HCT116 (cell line): ENCODE data around the gene CMIP. TPM values are rescaled to one million over a fixed set of nuclear protein-coding genes. Genes with fewer than 3 reads are reported as not detected.

Source experiments
- ATAC-seq: fragments of 200-7000 bp; cut with Tn5 transposase; 2 replicates; pipeline ENCODE4 v1.9.1; 2020; ENCODE audit warnings: mild to moderate bottlenecking, moderate library complexity
- BruUV-seq: library from RNA; stranded (reverse); fragments of 400-500 nt; replicated peaks from 2 replicates; lab custom pipeline; 2021; lab: Mats Ljungman, UMichigan
- CTCF ChIA-PET: fragments of 300-600 bp; sonication (Branson Sonifier 250); formaldehyde crosslinking; loops from one replicate; lab custom pipeline; 2021; ENCODE audit warnings: antibody characterized with exemption; lab: Charles Lee
- POLR2A ChIA-PET: fragments of 300-600, 350-600 bp; sonication (Branson Sonifier 250); formaldehyde crosslinking; loops from one replicate; lab custom pipeline; 2021; ENCODE audit warnings: antibody characterized with exemption; lab: Charles Lee
- RAD21 ChIA-PET, 2 experiments: fragments of 300-600 bp; sonication (Branson Sonifier 250); formaldehyde crosslinking; loops; one replicate each; lab custom pipeline; 2023; ENCODE audit warnings: low total read pairs in 2 of 2; ENCODE audit not compliant: uncharacterized antibody in 2 of 2, unreplicated experiment in 2 of 2, low non-redundant PET in 1 of 2; lab: Charles Lee
- DNase-seq: peaks from one replicate; pipeline ENCODE4 v3.0.0-alpha.2; 2010; ENCODE audit warnings: low read depth, low spot score
- H2AFZ ChIP-seq: fragments of 200-600 bp; shearing (Covaris generic), sonication (generic); 2 replicates; pipeline ENCODE4 v1.6.1; 2017; ENCODE audit warnings: low read depth, mixed run types, mixed read lengths, antibody characterized with exemption, low read length; ENCODE audit not compliant: poor library complexity, severe bottlenecking
- H3K27ac ChIP-seq: 2 replicates; pipeline ENCODE4 v1.5.1; 2012; ENCODE audit warnings: low read depth, low read length
- H3K27me3 ChIP-seq: fragments of 200-600 bp; sonication (generic); 2 replicates; pipeline ENCODE4 v1.6.1; 2016; ENCODE audit warnings: mixed run types, low read length, mixed read lengths; ENCODE audit not compliant: insufficient read depth
- H3K36me3 ChIP-seq, 2 experiments: fragments of 200-500 bp in 1 of 2; fragments of 200-600 bp in 1 of 2; sonication (Bioruptor generic) in 1 of 2; sonication (generic) in 1 of 2; 2 replicates each; pipeline versions ENCODE4 v1.5.1 to v1.6.1; 2014 to 2016; ENCODE audit warnings: low read length in 2 of 2, inconsistent platforms in 1 of 2, mixed read lengths in 1 of 2, mixed run types in 1 of 2; ENCODE audit not compliant: insufficient read depth in 2 of 2, control insufficient read depth in 1 of 2
- H3K4me1 ChIP-seq, 2 experiments: fragments of 200-600 bp in 1 of 2; sonication (generic) in 1 of 2; 2 replicates each; pipeline versions ENCODE4 v1.5.1 to v1.6.1; 2012 to 2017; ENCODE audit warnings: low read length in 2 of 2, inconsistent platforms in 1 of 2, mild to moderate bottlenecking in 1 of 2, mixed read lengths in 1 of 2, mixed run types in 1 of 2, moderate library complexity in 1 of 2; ENCODE audit not compliant: insufficient read depth in 2 of 2, control insufficient read depth in 1 of 2
- H3K4me2 ChIP-seq: fragments of 200-600 bp; sonication (generic); 2 replicates; pipeline ENCODE4 v1.6.1; 2017; ENCODE audit warnings: mixed run types, low read length, mixed read lengths
- H3K4me3 ChIP-seq, 2 experiments: fragments of 200-600 bp in 1 of 2; sonication (generic) in 1 of 2; replicated peaks in 1 of 2; 2 replicates each; pipeline ENCODE4 v1.5.1; 2011 to 2016; ENCODE audit warnings: low read length in 2 of 2, control low read depth in 1 of 2, low read depth in 1 of 2, mild to moderate bottlenecking in 1 of 2, mixed read lengths in 1 of 2, mixed run types in 1 of 2
- H3K79me2 ChIP-seq: fragments of 200-600 bp; sonication (generic); 2 replicates; pipeline ENCODE4 v1.6.1; 2017; ENCODE audit warnings: mild to moderate bottlenecking, mixed run types, low read length, moderate library complexity, mixed read lengths; ENCODE audit not compliant: insufficient read depth
- H3K9ac ChIP-seq: fragments of 200-600 bp; sonication (generic); 2 replicates; pipeline ENCODE4 v1.6.1; 2016; ENCODE audit warnings: low read length, mixed read lengths
- H3K9me2 ChIP-seq: fragments of 200-600 bp; sonication (generic), shearing (Covaris generic); 2 replicates; pipeline ENCODE4 v1.6.1; 2017; ENCODE audit warnings: mixed run types, mild to moderate bottlenecking, moderate library complexity; ENCODE audit not compliant: insufficient read depth
- H3K9me3 ChIP-seq, 2 experiments: fragments of 200-500 bp in 1 of 2; fragments of 200-600 bp in 1 of 2; sonication (Bioruptor generic) in 1 of 2; sonication (generic) in 1 of 2; 2 replicates each; pipeline ENCODE4 v1.6.1; 2014 to 2017; ENCODE audit warnings: low read length in 2 of 2, mixed read lengths in 2 of 2, inconsistent platforms in 1 of 2, low read depth in 1 of 2, mild to moderate bottlenecking in 1 of 2, mixed run types in 1 of 2, moderate library complexity in 1 of 2; ENCODE audit not compliant: control insufficient read depth in 1 of 2, insufficient read depth in 1 of 2
- H4K20me1 ChIP-seq: fragments of 200-600 bp; sonication (generic), shearing (Covaris generic); 2 replicates; pipeline ENCODE4 v1.6.1; 2017; ENCODE audit warnings: mixed run types, mild to moderate bottlenecking, moderate library complexity; ENCODE audit not compliant: insufficient read depth
- CTCF ChIP-seq, 3 experiments: fragments of 200-600 bp in 1 of 3; sonication (generic) in 1 of 3; IDR thresholded peaks in 2 of 3; conservative IDR thresholded peaks in 1 of 3; 2 replicates each; pipeline ENCODE4 v1.5.1; 2012 to 2017; ENCODE audit warnings: low read depth in 2 of 3, low read length in 2 of 3, antibody characterized with exemption in 1 of 3, borderline replicate concordance in 1 of 3, control low read depth in 1 of 3, mild to moderate bottlenecking in 1 of 3, mixed read lengths in 1 of 3, mixed run types in 1 of 3, moderate library complexity in 1 of 3; ENCODE audit not compliant: insufficient read depth in 1 of 3
- EGR1 ChIP-seq: IDR thresholded peaks from 2 replicates; pipeline ENCODE4 v1.6.1; 2012; ENCODE audit warnings: low read depth
- EZH2 ChIP-seq: fragments of 200-600 bp; sonication (generic); IDR thresholded peaks from 2 replicates; pipeline ENCODE4 v1.6.1; 2017; ENCODE audit warnings: antibody characterized with exemption, mixed run types
- EZH2phosphoT487 ChIP-seq: fragments of 200-600 bp; IDR thresholded peaks from 2 replicates; pipeline ENCODE4 v1.6.1; 2018; ENCODE audit warnings: antibody characterized with exemption, borderline replicate concordance
- FOSL1 ChIP-seq: IDR thresholded peaks from 2 replicates; pipeline ENCODE4 v1.6.1; 2012; ENCODE audit warnings: low read depth
- MAX ChIP-seq: IDR thresholded peaks from 2 replicates; pipeline ENCODE4 v1.6.1; 2012
- POLR2A ChIP-seq: IDR thresholded peaks from 2 replicates; pipeline ENCODE4 v1.7.0; 2011; ENCODE audit warnings: borderline replicate concordance; ENCODE audit not compliant: insufficient read depth, insufficient read length; ENCODE audit errors: extremely low read depth
- RAD21 ChIP-seq: IDR thresholded peaks from 2 replicates; pipeline ENCODE4 v1.6.1; 2012; ENCODE audit warnings: low read depth, mild to moderate bottlenecking
- SIN3A ChIP-seq: IDR thresholded peaks from 2 replicates; pipeline ENCODE4 v1.6.1; 2012; ENCODE audit warnings: low read depth
- SP1 ChIP-seq: IDR thresholded peaks from 2 replicates; pipeline ENCODE4 v1.6.1; 2012; ENCODE audit warnings: low read depth
- SRF ChIP-seq: IDR thresholded peaks from 2 replicates; pipeline ENCODE4 v1.6.1; 2012; ENCODE audit warnings: low read depth
- TCF7L2 ChIP-seq: IDR thresholded peaks from 2 replicates; pipeline ENCODE4 v1.7.0; 2011; ENCODE audit warnings: borderline replicate concordance, inconsistent platforms; ENCODE audit not compliant: insufficient read depth, insufficient read length; ENCODE audit errors: extremely low read depth
- YY1 ChIP-seq: IDR thresholded peaks from 2 replicates; pipeline ENCODE4 v1.6.1; 2011; ENCODE audit warnings: low read length, low read depth, moderate library complexity, mild to moderate bottlenecking; ENCODE audit not compliant: insufficient replicate concordance; ENCODE audit errors: extremely low read depth
- ZFX ChIP-seq: fragments of 450-650 bp; IDR thresholded peaks from 2 replicates; pipeline ENCODE4 v1.6.1; 2017
- ZNF274 ChIP-seq: fragments of 200-500 bp; sonication (Bioruptor generic); IDR thresholded peaks from 2 replicates; pipeline ENCODE4 v1.6.1; 2014; ENCODE audit warnings: mild to moderate bottlenecking, low read depth, low read length, inconsistent platforms
- intact Hi-C: fragments of 100-400 bp; cut with micrococcal nuclease; formaldehyde crosslinking; loops from 2 replicates; pipeline ENCODE4 v1.10.0; 2022
- total RNA-seq: library from RNA; stranded (reverse); gene quantifications from one replicate; pipeline ENCODE4 v1.2.1, GENCODE V29; 2021; ENCODE audit not compliant: unreplicated experiment
- TF ChIP-seq, protein P1 (sequence below): IDR thresholded peaks from 2 replicates; pipeline ENCODE4 v1.6.1; 2012; ENCODE audit warnings: low read depth

The CMIP gene
- total RNA-seq, 1 experiment from 2014 or later: 64.6 TPM

GRCh38 chr16:81546781-81547180 lies 102.2 kb downstream of the CMIP start:
- Histone ChIP-seq H3K27me3 (no peaks in the 10 kb centered on the region), H3K9me2 (no peaks in the 10 kb centered on the region), H4K20me1 (peaks cover 6% of the 10 kb centered on the region; the same call in 1 of the 2 replicates), H3K36me3 (no peaks in the 10 kb centered on the region), H3K79me2 (peaks cover 99% of the 10 kb centered on the region), H2AFZ (no peak overlapping the region)
- POLR2A ChIA-PET: no interaction called here
- CTCF ChIA-PET: no interaction called here
- RAD21 ChIA-PET: no interaction called here
- ATAC-seq: no peak
- no peak for TF ChIP-seq SIN3A
- no peak for TF ChIP-seq RAD21
- no peak for TF ChIP-seq TCF7L2
- TF ChIP-seq ZNF274: no peak
- no peak for TF ChIP-seq EZH2phosphoT487
- no peak for TF ChIP-seq SP1
- no peak for TF ChIP-seq SRF
- no peak for TF ChIP-seq CTCF (IDR thresholded peaks at IDR 0.05 in 2 of 3, conservative IDR thresholded peaks at IDR 0.05 in 1 of 3; ENCODE audit: borderline replicate concordance in 1 of 3, insufficient read depth in 1 of 3, low read depth in 2 of 3, low read length in 2 of 3)
- no peak for TF ChIP-seq POLR2A
- TF ChIP-seq EZH2: no peak
- no peak for TF ChIP-seq FOSL1
- no peak for TF ChIP-seq YY1
- no peak for TF ChIP-seq EGR1
- TF ChIP-seq, protein P1, sequence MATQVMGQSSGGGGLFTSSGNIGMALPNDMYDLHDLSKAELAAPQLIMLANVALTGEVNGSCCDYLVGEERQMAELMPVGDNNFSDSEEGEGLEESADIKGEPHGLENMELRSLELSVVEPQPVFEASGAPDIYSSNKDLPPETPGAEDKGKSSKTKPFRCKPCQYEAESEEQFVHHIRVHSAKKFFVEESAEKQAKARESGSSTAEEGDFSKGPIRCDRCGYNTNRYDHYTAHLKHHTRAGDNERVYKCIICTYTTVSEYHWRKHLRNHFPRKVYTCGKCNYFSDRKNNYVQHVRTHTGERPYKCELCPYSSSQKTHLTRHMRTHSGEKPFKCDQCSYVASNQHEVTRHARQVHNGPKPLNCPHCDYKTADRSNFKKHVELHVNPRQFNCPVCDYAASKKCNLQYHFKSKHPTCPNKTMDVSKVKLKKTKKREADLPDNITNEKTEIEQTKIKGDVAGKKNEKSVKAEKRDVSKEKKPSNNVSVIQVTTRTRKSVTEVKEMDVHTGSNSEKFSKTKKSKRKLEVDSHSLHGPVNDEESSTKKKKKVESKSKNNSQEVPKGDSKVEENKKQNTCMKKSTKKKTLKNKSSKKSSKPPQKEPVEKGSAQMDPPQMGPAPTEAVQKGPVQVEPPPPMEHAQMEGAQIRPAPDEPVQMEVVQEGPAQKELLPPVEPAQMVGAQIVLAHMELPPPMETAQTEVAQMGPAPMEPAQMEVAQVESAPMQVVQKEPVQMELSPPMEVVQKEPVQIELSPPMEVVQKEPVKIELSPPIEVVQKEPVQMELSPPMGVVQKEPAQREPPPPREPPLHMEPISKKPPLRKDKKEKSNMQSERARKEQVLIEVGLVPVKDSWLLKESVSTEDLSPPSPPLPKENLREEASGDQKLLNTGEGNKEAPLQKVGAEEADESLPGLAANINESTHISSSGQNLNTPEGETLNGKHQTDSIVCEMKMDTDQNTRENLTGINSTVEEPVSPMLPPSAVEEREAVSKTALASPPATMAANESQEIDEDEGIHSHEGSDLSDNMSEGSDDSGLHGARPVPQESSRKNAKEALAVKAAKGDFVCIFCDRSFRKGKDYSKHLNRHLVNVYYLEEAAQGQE: no peak
- TF ChIP-seq ZFX: no peak
- TF ChIP-seq MAX: no peak
- TF ChIP-seq, all 23 proteins: peak for 0
- no TSS peak for BruUV-seq
- no peak overlapping the region for H3K4me2 ChIP-seq
- H3K27ac ChIP-seq: no peak overlapping the region
- no peaks in the 10 kb centered on the region for H3K9me3 ChIP-seq
- no peak overlapping the region for H3K4me3 ChIP-seq
- peaks cover 0 to 45% of the 10 kb centered on the region in 2 experiments; a peak in 2 of 4 replicates for H3K4me1 ChIP-seq
- no peak for DNase-seq
- no peak overlapping the region for H3K9ac ChIP-seq
- intact Hi-C loops: no loop called here
